ENCODE measurements around the gene SLC22A14. TPM values are rescaled to one million over a fixed set of nuclear protein-coding genes. Genes with fewer than 3 reads are reported as not detected.

Gene SLC22A14
- total RNA-seq, 6 experiments from 2014 or later = 0.12 to 0.29 (median 0.12) TPM; not detected in 3

- Histone ChIP-seq H3K36me3 (no peaks in the 10 kb centered on the region), H3K9me3 (no peaks in the 10 kb centered on the region), H3K4me1 (no peaks in the 10 kb centered on the region), H3K27me3 (no peaks in the 10 kb centered on the region), H3K27ac (no peak overlapping the region), H3K4me3 (no peak overlapping the region)
- 60% methylated on average over 1 of the region's 21 CpGs for WGBS (ENCODE audit: insufficient coverage, low coverage, low lambda C conversion rate, missing lambda C conversion rate)
- no peak for TF ChIP-seq CTCF (IDR thresholded peaks at IDR 0.05)
- TF ChIP-seq POLR2A (IDR thresholded peaks at IDR 0.05) = no peak
- DNase-seq (no peak), ATAC-seq (peak in 1 of 4 donors; percentile 27)
- intact Hi-C loops (cut with DNase I) = no loop called here
Measured at GRCh38 chr3:38274864-38275649, 7.0 kb upstream of the SLC22A14 start.

- DNase-seq (no peak), ATAC-seq (no peak)
- H3K9me3 ChIP-seq = no peaks in the 10 kb centered on the region
- WGBS (ENCODE audit: insufficient coverage, low coverage, low lambda C conversion rate, missing lambda C conversion rate) = 100% methylated on average over 2 of the region's 8 CpGs
- no peak for TF ChIP-seq POLR2A (IDR thresholded peaks at IDR 0.05)
- no peak for TF ChIP-seq CTCF (IDR thresholded peaks at IDR 0.05)
- H3K27me3 ChIP-seq = no peaks in the 10 kb centered on the region
- intact Hi-C loops (cut with DNase I) = no loop called here
- no peak overlapping the region for H3K27ac ChIP-seq
- H3K4me1 ChIP-seq = no peaks in the 10 kb centered on the region
- no peaks in the 10 kb centered on the region for H3K36me3 ChIP-seq
- H3K4me3 ChIP-seq = no peak overlapping the region
Measured at GRCh38 chr3:38275658-38276057, 6.4 kb upstream of the SLC22A14 start.

GRCh38 chr3:38276081-38276916 is 5.8 kb upstream of the SLC22A14 start:
- intact Hi-C loops (cut with DNase I) = no loop called here

More at GRCh38 chr3:38276081-38276916, 5.8 kb upstream of the SLC22A14 start:
- H3K4me1 ChIP-seq = no peaks in the 10 kb centered on the region
- H3K36me3 ChIP-seq = no peaks in the 10 kb centered on the region
- no peak overlapping the region for H3K27ac ChIP-seq
- no peaks in the 10 kb centered on the region for H3K27me3 ChIP-seq
- H3K9me3 ChIP-seq = no peaks in the 10 kb centered on the region
- no peak for DNase-seq
- 100% methylated on average over 8 of the region's 13 CpGs for WGBS (ENCODE audit: insufficient coverage, low coverage, low lambda C conversion rate, missing lambda C conversion rate)
- H3K4me3 ChIP-seq = no peak overlapping the region
- no peak for ATAC-seq
- TF ChIP-seq CTCF (IDR thresholded peaks at IDR 0.05) (no peak), POLR2A (IDR thresholded peaks at IDR 0.05) (no peak)
